HG03064 (cell line): Measurements from ENCODE around the gene TEKT5.

Experiments used
- ATAC-seq: cut with Tn5 transposase; IDR thresholded peaks from one replicate; pipeline ENCODE4 v1.9.1; 2021; ENCODE audit warnings: low read depth; ENCODE audit not compliant: unreplicated experiment

The TEKT5 gene

GRCh38 chr16:10613785-10614485 lies 80.8 kb downstream of the TEKT5 start:
- no peak for ATAC-seq

DNA sequence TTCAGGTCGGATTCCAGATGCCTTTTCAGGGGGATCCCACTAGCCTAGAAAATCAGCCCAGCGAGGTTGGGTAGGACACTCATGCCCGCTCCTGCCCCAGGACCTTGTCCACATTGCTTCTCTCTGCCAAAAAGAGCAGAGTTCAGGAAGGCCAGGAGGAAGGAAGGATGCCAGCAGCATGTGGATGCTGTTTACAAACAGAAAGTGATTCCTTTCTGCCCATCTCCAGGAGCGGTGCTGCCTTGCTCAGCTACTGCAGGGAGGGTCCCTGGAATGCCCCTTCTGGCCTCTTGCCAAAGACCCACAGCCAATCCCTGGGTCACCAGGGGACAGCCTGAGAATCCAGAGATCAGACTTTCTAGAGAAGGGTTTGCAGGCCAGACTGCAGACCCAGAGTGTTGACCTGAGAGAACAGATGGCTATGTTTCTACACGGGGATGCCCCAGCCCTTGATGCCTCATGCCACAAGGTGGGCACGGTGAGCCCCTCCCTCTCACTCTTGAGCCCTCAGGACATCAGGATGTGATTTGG lies 82.0 kb downstream of the TEKT5 start:
- ATAC-seq = no peak

DNA sequence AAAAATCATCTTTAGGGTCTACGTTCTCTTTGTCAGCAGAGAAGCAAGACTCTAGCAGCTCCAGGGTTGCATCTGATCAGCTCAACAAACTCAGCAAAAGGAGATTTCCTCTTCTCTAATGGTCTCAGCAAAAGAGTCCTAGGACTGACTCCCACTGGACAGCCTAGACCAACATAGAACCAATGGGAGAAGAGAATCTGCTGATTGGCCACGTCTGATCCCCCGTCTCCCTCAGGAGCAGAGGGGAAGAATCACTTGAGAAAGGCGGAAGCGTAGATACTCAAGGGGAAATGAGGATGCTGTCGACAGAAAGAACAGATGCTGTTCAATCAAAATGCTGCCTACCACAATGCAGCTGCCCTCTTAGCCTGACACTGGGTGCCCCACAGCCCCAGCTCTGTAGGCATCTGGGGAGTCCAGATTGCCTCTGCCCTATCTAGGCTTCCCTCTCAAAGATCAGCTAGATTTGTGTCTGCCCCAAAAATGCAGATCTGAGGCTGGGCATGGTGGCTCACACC lies 82.8 kb downstream of the TEKT5 start:
- no peak for ATAC-seq

GRCh38 chr16:10610499-10611184 lies 84.1 kb downstream of the TEKT5 start:
- ATAC-seq = no peak

DNA sequence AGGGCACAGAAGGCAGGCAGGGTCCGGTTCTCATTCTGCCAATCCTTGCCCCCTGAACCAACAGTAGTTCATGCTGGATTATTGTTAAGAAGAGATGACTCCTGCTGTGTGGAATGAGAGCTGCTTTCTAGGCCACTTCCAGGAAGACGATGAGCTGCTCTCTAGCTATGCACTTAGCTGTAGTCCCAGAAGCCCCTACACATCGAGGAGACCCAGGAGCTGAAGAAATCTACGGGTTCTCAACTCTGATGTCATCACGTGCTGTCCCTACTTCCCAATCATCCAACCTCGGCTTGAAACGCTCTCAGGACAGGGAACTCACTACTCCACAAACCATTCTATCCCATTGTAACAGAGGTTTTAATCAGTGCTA lies 85.3 kb downstream of the TEKT5 start:
- no peak for ATAC-seq

- no peak for ATAC-seq
Observed at GRCh38 chr16:10608687-10609401, 85.9 kb downstream of the TEKT5 start.

- ATAC-seq = no peak
Observed at GRCh38 chr16:10607157-10607556, 87.6 kb downstream of the TEKT5 start.

DNA sequence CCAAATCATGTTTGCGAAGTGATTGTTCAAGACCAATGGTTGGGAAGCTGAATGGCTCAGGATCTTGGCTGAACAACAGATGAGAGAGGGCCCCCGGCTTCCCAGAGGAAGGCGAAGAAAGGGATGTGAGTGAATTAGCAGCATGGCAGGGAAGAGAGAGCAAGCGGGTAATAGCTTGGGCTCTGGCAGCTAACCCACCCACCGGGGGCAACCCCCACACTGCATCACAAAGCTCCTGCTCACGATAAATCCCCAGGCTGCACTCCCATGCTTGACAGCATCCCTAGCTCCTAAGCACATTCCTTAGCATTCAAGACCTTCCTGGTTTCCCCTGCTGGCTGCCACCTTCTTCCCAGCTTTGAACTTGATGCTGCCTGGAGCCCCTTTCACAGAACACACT lies 88.1 kb downstream of the TEKT5 start:
- ATAC-seq = no peak

- no peak for ATAC-seq
Observed at GRCh38 chr16:10605636-10606035, 89.1 kb downstream of the TEKT5 start.

DNA sequence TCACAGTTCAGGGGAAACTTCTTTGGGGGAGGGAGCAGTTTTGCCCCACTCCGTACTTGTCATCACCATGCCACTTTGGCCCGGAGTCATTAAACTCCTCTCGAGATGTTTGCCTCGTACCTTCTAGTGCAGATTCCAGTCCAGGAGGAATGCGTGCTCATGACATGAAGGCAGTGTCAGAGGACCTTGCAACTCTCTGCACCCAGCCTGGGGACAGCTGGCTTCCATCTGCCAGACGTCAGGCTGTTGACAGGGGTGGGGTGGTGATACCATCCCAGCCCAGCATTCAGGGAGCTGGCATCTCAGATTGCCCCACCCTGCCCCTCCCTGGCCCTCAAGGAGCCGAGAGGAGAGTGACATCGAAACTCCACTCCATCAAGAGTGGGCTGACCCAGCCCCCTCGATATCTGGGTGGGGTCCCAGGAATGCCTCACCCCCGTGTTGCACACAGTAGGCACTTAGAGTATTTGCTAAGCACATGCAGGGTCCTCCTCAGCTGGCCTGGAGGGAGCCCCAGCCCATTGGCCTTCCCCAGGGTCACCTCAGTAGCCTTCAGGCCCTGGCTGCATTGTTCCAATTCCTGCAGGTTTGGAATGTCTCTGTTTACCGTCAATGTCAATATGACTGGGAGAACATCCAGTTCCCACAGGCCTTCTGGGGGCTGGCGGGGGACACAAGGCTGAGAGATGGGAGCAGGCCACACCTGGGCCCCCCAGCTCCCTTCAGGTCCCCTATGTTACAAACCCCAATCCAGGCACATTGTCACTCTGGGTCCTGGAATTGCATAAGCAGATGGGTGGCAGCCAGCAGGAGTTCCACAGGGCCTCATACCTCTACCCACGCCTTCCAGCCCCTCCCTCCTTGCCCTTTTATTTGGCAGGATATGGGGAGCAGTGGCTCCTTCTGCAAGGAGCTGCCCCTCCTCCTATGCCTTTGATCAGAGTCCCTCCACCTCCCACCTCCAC lies 93.0 kb downstream of the TEKT5 start:
- no peak for ATAC-seq

DNA sequence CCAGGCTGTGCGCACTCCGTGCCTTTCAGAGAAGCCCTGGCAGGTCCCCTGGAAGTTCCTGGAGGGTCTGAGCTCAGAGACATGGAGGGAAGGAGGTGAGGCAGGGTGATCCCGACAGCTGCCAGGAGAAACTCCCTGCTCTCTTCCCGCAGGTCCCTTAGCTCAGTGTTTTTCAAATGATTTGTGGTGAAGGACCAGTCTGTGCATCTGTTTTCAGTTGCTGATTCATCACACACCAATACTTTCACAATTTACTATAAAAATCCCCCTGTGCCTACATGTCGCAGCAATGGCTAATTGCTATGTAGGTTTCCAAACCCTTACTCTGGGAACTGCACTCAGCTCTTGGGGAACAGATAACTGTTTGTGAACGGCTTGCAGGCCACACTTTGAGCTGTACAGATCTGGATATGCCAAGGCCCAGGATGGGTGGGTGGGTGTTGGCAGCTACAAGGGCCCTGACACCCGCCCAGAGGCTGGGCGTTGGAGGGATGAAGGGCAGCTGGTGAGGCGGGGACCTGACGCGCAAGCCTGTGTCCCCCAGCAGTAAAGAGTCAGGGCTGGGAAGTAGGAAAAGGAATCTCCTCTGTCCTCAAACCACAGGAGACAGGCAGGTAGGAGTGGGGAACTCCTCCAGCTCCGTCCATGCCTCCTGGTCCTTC lies 93.8 kb downstream of the TEKT5 start:
- no peak for ATAC-seq

GRCh38 chr16:10599626-10600025 lies 95.1 kb downstream of the TEKT5 start:
- ATAC-seq = no peak

- no peak for ATAC-seq
Observed at GRCh38 chr16:10598157-10598556, 96.6 kb downstream of the TEKT5 start.

DNA sequence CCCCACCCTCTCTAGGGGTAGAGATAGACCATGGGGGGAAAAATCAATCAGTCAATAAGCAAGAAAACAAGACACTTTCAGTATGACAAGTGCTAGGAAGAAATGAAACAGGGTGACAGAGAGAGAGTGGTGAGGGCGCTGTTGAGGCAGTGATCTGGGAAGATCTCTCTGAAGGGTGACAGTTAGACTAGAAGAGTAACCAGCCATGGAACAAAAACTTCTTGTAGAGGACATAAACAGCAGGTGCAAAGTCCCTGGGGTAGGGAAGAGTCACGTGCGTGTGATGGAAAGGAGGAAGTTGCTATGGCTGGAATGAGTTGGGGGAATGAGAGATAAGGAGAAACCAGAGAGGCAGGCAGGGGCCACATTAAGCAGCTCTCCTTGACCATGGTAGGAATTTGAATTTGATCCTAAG lies 97.5 kb downstream of the TEKT5 start:
- ATAC-seq = no peak

DNA sequence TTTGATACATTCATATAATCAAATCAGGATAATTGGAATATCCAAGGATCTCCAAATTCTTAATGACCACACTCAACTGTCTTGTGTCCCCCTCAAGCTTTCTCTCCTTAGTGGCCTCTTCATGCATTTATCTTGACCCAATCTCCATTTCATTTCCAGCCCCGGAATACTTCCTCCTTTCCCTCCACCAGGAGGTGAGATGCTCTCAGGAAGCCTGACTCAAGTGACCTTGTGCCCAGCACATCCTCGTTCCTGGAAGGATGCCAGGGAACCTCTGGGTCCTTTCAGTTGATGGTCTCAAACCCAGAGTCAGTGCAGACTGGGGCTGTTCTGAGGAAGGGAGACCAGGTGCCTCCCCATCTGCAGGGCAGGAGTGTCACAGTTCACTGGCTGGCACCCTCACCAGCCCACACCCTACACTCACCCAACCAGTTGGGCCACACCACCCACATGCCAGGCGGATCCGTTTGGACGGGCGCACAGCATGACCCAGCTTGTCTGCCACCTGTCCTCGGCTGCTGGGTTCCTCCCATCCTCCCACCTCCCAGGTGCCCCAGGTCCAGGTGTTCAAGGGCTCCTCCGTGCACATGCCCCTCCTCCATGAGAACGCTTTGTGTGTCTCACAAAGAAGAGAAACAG lies 100.3 kb downstream of the TEKT5 start:
- no peak for ATAC-seq

GRCh38 chr16:10592611-10593010 lies 102.1 kb downstream of the TEKT5 start:
- no peak for ATAC-seq

DNA sequence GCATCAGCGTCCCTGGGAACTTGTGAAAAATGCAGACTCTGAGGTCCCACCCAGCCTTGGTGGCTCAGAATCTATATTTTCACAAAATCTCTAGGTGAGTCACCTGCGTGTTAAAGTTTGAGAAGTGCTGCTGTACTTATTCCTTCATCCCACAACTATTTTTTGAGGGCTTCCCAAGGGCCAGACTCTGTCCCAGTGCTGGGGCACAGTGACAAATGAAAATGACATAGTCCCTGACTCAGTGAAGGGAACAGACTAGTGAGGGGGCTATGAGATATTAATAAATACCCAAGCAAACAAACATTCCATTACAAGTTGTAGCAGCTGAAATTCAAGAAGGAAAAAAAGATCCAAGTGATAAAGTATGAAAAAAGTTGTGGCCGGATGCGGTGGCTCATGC lies 104.4 kb downstream of the TEKT5 start:
- ATAC-seq = no peak

DNA sequence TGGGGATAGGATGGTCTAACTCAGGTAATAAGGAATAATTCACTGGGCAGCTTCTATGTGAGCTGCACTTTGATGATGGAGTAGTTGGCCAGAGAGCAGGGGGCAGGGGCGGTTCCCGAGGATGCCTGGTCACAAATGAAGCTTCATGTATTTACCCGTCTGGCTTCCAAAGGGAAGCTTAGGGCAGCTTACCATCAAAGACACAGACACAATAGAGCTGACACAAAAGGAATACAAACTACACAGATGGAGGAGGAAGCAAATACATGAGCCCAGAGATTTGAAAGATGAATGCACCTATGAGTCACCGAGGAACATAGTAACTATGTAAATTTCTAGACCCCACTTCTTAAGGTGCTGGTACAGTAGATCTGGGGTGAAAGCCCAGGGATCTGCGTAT lies 105.6 kb downstream of the TEKT5 start:
- ATAC-seq = no peak

DNA sequence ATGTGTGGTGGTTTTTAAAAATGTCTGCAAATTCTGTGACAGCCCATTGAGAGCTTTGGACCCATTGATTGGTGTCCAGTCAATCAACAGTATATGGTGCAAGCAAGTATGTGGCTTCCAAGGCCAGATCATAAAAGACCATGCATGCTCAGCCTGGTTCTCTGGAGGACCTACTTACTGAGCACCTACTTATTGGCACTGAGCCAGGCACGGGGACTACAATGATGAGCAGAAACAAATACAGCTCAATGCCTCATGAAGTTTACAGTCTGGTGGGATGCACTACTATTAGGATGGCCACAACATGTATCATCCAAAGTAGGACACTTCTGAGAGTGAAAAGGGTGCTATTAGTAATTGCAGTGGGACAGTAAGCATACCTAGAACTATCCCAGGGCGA lies 107.1 kb downstream of the TEKT5 start:
- ATAC-seq = no peak
